Neural cell (in vitro differentiated cells): ENCODE measurements around the gene SPOCD1. TPM values are rescaled to one million over a fixed set of nuclear protein-coding genes. Genes with fewer than 3 reads are reported as not detected.

Experiments used
- H2AFZ ChIP-seq: fragments of 200-600, 300-800 bp; sonication (generic), shearing (Covaris generic); 2 replicates; pipeline ENCODE4 v1.6.0; 2014; ENCODE audit warnings: low read depth, mild to moderate bottlenecking, antibody characterized with exemption, low read length, moderate library complexity
- H3F3A ChIP-seq: fragments of 200-600 bp; shearing (Covaris generic); 2 replicates; pipeline ENCODE4 v1.6.1; 2016; ENCODE audit warnings: mild to moderate bottlenecking, moderate library complexity, mixed read lengths, antibody characterized with exemption, low read length; ENCODE audit not compliant: insufficient read depth, poor library complexity, severe bottlenecking
- H3K27ac ChIP-seq: fragments of 200-600, 300-800 bp; sonication (generic), shearing (Covaris generic); 2 replicates; pipeline ENCODE4 v1.5.1; 2014; ENCODE audit warnings: mild to moderate bottlenecking, low read length, moderate library complexity
- H3K27me3 ChIP-seq: fragments of 300-800, 200-600 bp; sonication (generic), shearing (Covaris generic); 2 replicates; pipeline ENCODE4 v1.6.0; 2014; ENCODE audit warnings: mild to moderate bottlenecking, low read depth, low read length, moderate library complexity; ENCODE audit not compliant: insufficient read depth
- H3K36me3 ChIP-seq: fragments of 300-800, 200-600 bp; sonication (generic), shearing (Covaris generic); 2 replicates; pipeline ENCODE4 v1.5.1; 2014; ENCODE audit warnings: mild to moderate bottlenecking, antibody characterized with exemption, low read length, moderate library complexity; ENCODE audit not compliant: insufficient read depth
- H3K4me2 ChIP-seq: fragments of 300-800, 200-600 bp; sonication (generic), shearing (Covaris generic); 2 replicates; pipeline ENCODE4 v1.6.0; 2014; ENCODE audit warnings: mild to moderate bottlenecking, low read length
- H3K4me3 ChIP-seq: fragments of 300-800, 200-600 bp; sonication (generic), shearing (Covaris generic); 2 replicates; pipeline ENCODE4 v1.5.1; 2014; ENCODE audit warnings: mild to moderate bottlenecking, low read length, moderate library complexity
- H3K79me2 ChIP-seq: fragments of 200-600 bp; shearing (Covaris generic); replicated peaks from 2 replicates; pipeline ENCODE4 v1.6.0; 2014; ENCODE audit warnings: mild to moderate bottlenecking, low read length, moderate library complexity; ENCODE audit not compliant: insufficient read depth
- H3K9ac ChIP-seq: fragments of 300-800, 200-600 bp; sonication (generic), shearing (Covaris generic); 2 replicates; pipeline ENCODE4 v1.6.1; 2016; ENCODE audit warnings: mild to moderate bottlenecking, low read length, mixed read lengths
- H3K9me2 ChIP-seq: fragments of 200-600 bp; shearing (Covaris generic); 2 replicates; pipeline ENCODE4 v1.6.1; 2016; ENCODE audit warnings: mild to moderate bottlenecking, low read length, mixed read lengths; ENCODE audit not compliant: insufficient read depth
- H3K9me3 ChIP-seq: fragments of 200-600, 300-800 bp; sonication (generic), shearing (Covaris generic); 2 replicates; pipeline ENCODE4 v1.6.1; 2016; ENCODE audit warnings: mild to moderate bottlenecking, mixed run types, low read length, moderate library complexity, mixed read lengths
- H4K20me1 ChIP-seq: fragments of 200-600 bp; shearing (Covaris generic); 2 replicates; pipeline ENCODE4 v1.6.1; 2016; ENCODE audit warnings: mild to moderate bottlenecking, mixed run types; ENCODE audit not compliant: insufficient read depth
- EP300 ChIP-seq: fragments of 450-650 bp; conservative IDR thresholded peaks from 2 replicates; pipeline ENCODE4 v1.6.1; 2014; ENCODE audit warnings: antibody characterized with exemption, mild to moderate bottlenecking, moderate library complexity; ENCODE audit not compliant: poor library complexity, severe bottlenecking
- EZH2 ChIP-seq: fragments of 200-600, 300-800 bp; shearing (Covaris generic), sonication (generic); IDR thresholded peaks from 2 replicates; pipeline ENCODE4 v1.6.1; 2014; ENCODE audit warnings: antibody characterized with exemption, low read length, borderline replicate concordance, mild to moderate bottlenecking; ENCODE audit not compliant: insufficient read depth, poor library complexity, severe bottlenecking
- MXI1 ChIP-seq: fragments of 450-650 bp; conservative IDR thresholded peaks from 2 replicates; pipeline ENCODE4 v1.6.1; 2014; ENCODE audit warnings: antibody characterized with exemption, mild to moderate bottlenecking; ENCODE audit not compliant: poor library complexity, severe bottlenecking
- POLR2AphosphoS5 ChIP-seq: IDR thresholded peaks from 2 replicates; pipeline ENCODE4 v1.6.1; 2012
- RAD21 ChIP-seq: fragments of 450-650 bp; conservative IDR thresholded peaks from 2 replicates; pipeline ENCODE4 v1.6.1; 2014; ENCODE audit warnings: antibody characterized with exemption, mild to moderate bottlenecking, moderate library complexity
- SMC3 ChIP-seq: fragments of 450-650 bp; conservative IDR thresholded peaks from 2 replicates; pipeline ENCODE4 v1.6.1; 2014; ENCODE audit warnings: antibody characterized with exemption, mild to moderate bottlenecking, moderate library complexity; ENCODE audit not compliant: poor library complexity
- TAF1 ChIP-seq: IDR thresholded peaks from 2 replicates; pipeline ENCODE4 v1.6.1; 2012; ENCODE audit warnings: low read depth
- polyA plus RNA-seq: library from polyadenylated mRNA; depleted of rRNA; stranded (reverse); fragments of >200 nt; gene quantifications from 2 replicates; pipeline ENCODE4 v1.2.3, GENCODE V29; 2014
- TF ChIP-seq, protein P1 (sequence below): fragments of 450-650 bp; IDR thresholded peaks from 2 replicates; pipeline ENCODE4 v1.5.1; 2014; ENCODE audit warnings: antibody characterized with exemption, mild to moderate bottlenecking, moderate library complexity; ENCODE audit not compliant: poor library complexity, severe bottlenecking
- TF ChIP-seq, protein P2 (sequence below): IDR thresholded peaks from 2 replicates; pipeline ENCODE4 v1.6.1; 2012; ENCODE audit warnings: borderline replicate concordance

SPOCD1 gene
- polyA plus RNA-seq, 1 donor from 2014 or later: not detected

DNA sequence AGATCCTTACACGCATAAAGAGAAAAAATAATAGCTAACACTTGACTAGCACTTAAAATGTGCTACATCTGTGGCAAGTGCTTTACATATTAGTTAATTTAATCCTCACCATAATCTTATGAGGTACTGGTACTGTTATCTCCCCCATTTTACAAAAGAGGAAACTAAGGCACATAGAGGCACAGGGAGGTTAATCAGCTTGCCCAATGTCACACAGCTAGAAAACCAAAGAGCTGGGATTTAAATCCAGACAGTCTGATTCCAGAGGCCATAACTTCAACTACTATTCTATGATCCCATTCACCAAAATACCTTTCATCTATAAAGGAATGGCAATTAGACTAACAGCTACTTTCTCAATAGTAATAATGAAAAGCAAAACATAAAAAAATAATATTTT, 11.7 kb downstream of the SPOCD1 start:
- no peaks in the 10 kb centered on the region for H3F3A ChIP-seq
- no peaks in the 10 kb centered on the region for H3K36me3 ChIP-seq
- H3K4me3 ChIP-seq: no peak overlapping the region
- no peaks in the 10 kb centered on the region for H3K27me3 ChIP-seq
- H3K9me2 ChIP-seq: no peaks in the 10 kb centered on the region
- TF ChIP-seq EZH2: no peak
- TF ChIP-seq POLR2AphosphoS5: no peak
- TF ChIP-seq, protein P1, sequence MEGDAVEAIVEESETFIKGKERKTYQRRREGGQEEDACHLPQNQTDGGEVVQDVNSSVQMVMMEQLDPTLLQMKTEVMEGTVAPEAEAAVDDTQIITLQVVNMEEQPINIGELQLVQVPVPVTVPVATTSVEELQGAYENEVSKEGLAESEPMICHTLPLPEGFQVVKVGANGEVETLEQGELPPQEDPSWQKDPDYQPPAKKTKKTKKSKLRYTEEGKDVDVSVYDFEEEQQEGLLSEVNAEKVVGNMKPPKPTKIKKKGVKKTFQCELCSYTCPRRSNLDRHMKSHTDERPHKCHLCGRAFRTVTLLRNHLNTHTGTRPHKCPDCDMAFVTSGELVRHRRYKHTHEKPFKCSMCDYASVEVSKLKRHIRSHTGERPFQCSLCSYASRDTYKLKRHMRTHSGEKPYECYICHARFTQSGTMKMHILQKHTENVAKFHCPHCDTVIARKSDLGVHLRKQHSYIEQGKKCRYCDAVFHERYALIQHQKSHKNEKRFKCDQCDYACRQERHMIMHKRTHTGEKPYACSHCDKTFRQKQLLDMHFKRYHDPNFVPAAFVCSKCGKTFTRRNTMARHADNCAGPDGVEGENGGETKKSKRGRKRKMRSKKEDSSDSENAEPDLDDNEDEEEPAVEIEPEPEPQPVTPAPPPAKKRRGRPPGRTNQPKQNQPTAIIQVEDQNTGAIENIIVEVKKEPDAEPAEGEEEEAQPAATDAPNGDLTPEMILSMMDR: no peak
- no peak for TF ChIP-seq RAD21
- TF ChIP-seq MXI1: no peak
- TF ChIP-seq SMC3: no peak
- no peak for TF ChIP-seq EP300
- TF ChIP-seq, protein P2, sequence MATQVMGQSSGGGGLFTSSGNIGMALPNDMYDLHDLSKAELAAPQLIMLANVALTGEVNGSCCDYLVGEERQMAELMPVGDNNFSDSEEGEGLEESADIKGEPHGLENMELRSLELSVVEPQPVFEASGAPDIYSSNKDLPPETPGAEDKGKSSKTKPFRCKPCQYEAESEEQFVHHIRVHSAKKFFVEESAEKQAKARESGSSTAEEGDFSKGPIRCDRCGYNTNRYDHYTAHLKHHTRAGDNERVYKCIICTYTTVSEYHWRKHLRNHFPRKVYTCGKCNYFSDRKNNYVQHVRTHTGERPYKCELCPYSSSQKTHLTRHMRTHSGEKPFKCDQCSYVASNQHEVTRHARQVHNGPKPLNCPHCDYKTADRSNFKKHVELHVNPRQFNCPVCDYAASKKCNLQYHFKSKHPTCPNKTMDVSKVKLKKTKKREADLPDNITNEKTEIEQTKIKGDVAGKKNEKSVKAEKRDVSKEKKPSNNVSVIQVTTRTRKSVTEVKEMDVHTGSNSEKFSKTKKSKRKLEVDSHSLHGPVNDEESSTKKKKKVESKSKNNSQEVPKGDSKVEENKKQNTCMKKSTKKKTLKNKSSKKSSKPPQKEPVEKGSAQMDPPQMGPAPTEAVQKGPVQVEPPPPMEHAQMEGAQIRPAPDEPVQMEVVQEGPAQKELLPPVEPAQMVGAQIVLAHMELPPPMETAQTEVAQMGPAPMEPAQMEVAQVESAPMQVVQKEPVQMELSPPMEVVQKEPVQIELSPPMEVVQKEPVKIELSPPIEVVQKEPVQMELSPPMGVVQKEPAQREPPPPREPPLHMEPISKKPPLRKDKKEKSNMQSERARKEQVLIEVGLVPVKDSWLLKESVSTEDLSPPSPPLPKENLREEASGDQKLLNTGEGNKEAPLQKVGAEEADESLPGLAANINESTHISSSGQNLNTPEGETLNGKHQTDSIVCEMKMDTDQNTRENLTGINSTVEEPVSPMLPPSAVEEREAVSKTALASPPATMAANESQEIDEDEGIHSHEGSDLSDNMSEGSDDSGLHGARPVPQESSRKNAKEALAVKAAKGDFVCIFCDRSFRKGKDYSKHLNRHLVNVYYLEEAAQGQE: no peak
- TF ChIP-seq TAF1: no peak
- no peak overlapping the region for H3K27ac ChIP-seq
- H4K20me1 ChIP-seq: no peaks in the 10 kb centered on the region
- H3K4me2 ChIP-seq: no peak overlapping the region
- H3K9ac ChIP-seq: no peak overlapping the region
- no peaks in the 10 kb centered on the region for H3K9me3 ChIP-seq
- H3K79me2 ChIP-seq: no peaks in the 10 kb centered on the region
- no peak overlapping the region for H2AFZ ChIP-seq

DNA sequence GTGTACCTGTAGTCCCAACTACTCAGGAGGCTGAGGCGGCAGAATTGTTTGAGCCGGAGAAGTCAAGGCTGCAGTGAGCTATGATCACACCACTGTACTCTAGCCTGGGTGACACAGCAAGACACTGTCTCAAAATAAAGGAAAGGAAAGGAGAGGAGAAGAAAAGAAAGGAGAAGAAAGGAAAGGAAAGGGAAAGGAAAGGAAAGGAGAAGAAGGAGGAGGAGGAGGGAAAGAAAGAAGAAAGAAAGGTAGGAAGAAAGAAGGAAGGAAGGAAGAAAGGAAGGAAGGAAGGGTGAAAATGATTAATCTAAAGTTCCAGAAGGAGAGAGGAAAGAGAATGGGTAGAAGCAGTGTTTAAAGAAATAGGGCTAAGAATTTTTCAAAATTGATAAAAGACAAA, 12.2 kb downstream of the SPOCD1 start:
- Histone ChIP-seq H3K79me2 (no peaks in the 10 kb centered on the region), H3K9me2 (no peaks in the 10 kb centered on the region), H2AFZ (no peak overlapping the region), H3K9me3 (no peaks in the 10 kb centered on the region), H3K27me3 (no peaks in the 10 kb centered on the region), H3K9ac (no peak overlapping the region), H3F3A (no peaks in the 10 kb centered on the region), H3K36me3 (no peaks in the 10 kb centered on the region), H3K27ac (no peak overlapping the region), H3K4me3 (no peak overlapping the region), H4K20me1 (no peaks in the 10 kb centered on the region), H3K4me2 (no peak overlapping the region)
- TF ChIP-seq, protein P2: no peak
- TF ChIP-seq RAD21: no peak
- no peak for TF ChIP-seq SMC3
- TF ChIP-seq EZH2: no peak
- no peak for TF ChIP-seq EP300
